ENCODE data around the gene PPP4R1. TPM values are rescaled to one million over a fixed set of nuclear protein-coding genes. Genes with fewer than 3 reads are reported as not detected.

Gene PPP4R1
- total RNA-seq, 1 experiment from 2014 or later, result 106 TPM

DNA sequence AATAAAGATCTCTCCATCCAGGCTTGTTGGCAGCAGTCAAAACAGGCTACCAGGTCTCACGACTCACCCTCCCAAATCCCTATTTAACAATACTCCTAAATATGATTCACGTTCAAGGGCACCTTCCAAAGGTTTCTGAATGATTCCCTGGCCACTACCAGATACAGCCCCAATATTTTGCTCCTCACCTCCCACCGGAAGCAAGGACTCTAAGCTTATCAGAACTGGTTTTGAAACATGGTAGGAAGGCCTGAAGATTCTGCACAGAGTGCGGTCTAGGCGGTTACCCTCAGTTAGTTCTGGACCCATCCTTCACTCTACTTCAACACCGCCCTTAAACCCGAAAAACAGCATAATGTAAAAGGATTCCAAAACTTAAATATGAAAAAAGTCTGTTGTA is 5.2 kb downstream of the PPP4R1 start:
- Mint-ChIP-seq H3K36me3 (ENCODE audit: insufficient read depth in 1 of 3, low read depth in 3 of 3) (peaks cover 20 to 26% (median 22%) of the 10 kb centered on the region in 3 experiments), H3K4me1 (peaks cover 28 to 40% of the 10 kb centered on the region in 2 experiments), H3K27me3 (ENCODE audit: low read depth) (no peaks in the 10 kb centered on the region), H3K4me3 (no peak overlapping the region), H3K27ac (peak overlapping the region; percentile 14 to 78 (median 46); a peak in 4 of 7 replicates), H3K9me3 (peaks cover 4% of the 10 kb centered on the region in 2 experiments; a peak in 3 of 5 replicates)
- Histone ChIP-seq H2BK12ac (ENCODE audit: insufficient read length, low read depth, low read length) (no peak overlapping the region), H3K79me1 (ENCODE audit: insufficient read depth, low read depth, low read length, poor library complexity, severe bottlenecking) (peaks cover 2% of the 10 kb centered on the region), H4K91ac (ENCODE audit: insufficient read length, low read depth, low read length) (no peak overlapping the region), H3K23ac (ENCODE audit: insufficient read length, low read depth, low read length) (no peak overlapping the region), H3K79me2 (ENCODE audit: insufficient read depth, low read length) (peaks cover 20% of the 10 kb centered on the region), H3K4me1 (ENCODE audit: insufficient read depth, low read length) (peaks cover 3% of the 10 kb centered on the region; the same call in 1 of the 2 replicates), H2BK120ac (ENCODE audit: low read depth, low read length, poor library complexity, severe bottlenecking) (no peak overlapping the region), H2BK5ac (ENCODE audit: insufficient read length, low read length) (no peak overlapping the region), H3K23me2 (ENCODE audit: insufficient read length, low read depth, low read length, poor library complexity, severe bottlenecking) (no peaks in the 10 kb centered on the region), H4K5ac (ENCODE audit: insufficient read length, low read depth, low read length) (no peak overlapping the region), H2BK15ac (ENCODE audit: low read depth, low read length) (no peak overlapping the region), H3K56ac (ENCODE audit: insufficient read length, low read depth, low read length) (no peak overlapping the region), H3K4me2 (ENCODE audit: insufficient read depth, insufficient read length, low read length) (no peak overlapping the region), H4K8ac (replicated peaks; ENCODE audit: insufficient read length, low read depth, low read length) (no peak overlapping the region), H2AFZ (ENCODE audit: low read length) (no peak overlapping the region), H2BK20ac (ENCODE audit: low read depth, low read length, poor library complexity, severe bottlenecking) (no peak overlapping the region), H3K27me3 (ENCODE audit: insufficient read depth, low read length) (no peaks in the 10 kb centered on the region), H4K20me1 (ENCODE audit: control insufficient read depth, insufficient read depth, insufficient read length) (no peaks in the 10 kb centered on the region), H3K27ac (ENCODE audit: insufficient read length, low read depth, low read length) (no peak overlapping the region), H3T11ph (ENCODE audit: low read length) (no peak overlapping the region), H3K9ac (ENCODE audit: extremely low read depth, insufficient read length, low read length) (no peak overlapping the region), H3K18ac (ENCODE audit: insufficient read length, low read depth, low read length) (no peak overlapping the region), H3K9me3 (ENCODE audit: control insufficient read depth, low read depth, low read length) (no peaks in the 10 kb centered on the region), H3K14ac (ENCODE audit: insufficient read depth, low read length) (no peak overlapping the region), H3K4ac (ENCODE audit: low read depth, low read length) (no peak overlapping the region), H2AK5ac (ENCODE audit: insufficient read length, low read length) (no peak overlapping the region)
- WGBS (ENCODE audit: extremely low coverage, insufficient read length, low lambda C conversion rate), result no CpG with 5 or more reads among the region's 7 CpGs
- TF ChIP-seq, protein P1, sequence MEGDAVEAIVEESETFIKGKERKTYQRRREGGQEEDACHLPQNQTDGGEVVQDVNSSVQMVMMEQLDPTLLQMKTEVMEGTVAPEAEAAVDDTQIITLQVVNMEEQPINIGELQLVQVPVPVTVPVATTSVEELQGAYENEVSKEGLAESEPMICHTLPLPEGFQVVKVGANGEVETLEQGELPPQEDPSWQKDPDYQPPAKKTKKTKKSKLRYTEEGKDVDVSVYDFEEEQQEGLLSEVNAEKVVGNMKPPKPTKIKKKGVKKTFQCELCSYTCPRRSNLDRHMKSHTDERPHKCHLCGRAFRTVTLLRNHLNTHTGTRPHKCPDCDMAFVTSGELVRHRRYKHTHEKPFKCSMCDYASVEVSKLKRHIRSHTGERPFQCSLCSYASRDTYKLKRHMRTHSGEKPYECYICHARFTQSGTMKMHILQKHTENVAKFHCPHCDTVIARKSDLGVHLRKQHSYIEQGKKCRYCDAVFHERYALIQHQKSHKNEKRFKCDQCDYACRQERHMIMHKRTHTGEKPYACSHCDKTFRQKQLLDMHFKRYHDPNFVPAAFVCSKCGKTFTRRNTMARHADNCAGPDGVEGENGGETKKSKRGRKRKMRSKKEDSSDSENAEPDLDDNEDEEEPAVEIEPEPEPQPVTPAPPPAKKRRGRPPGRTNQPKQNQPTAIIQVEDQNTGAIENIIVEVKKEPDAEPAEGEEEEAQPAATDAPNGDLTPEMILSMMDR (conservative IDR thresholded peaks at IDR 0.05), result no peak
- DNase-seq, result no peak

All from H9 (cell line).